22Rv1 (cell line): Measurements from ENCODE around the gene LRSAM1.

Experiments
- CTCF ChIP-seq: fragments of 450-650 bp; IDR thresholded peaks from 2 replicates; pipeline ENCODE4 v1.5.1; 2017; ENCODE audit warnings: mild to moderate bottlenecking
- ZFX ChIP-seq: fragments of 450-650 bp; IDR thresholded peaks from 2 replicates; pipeline ENCODE4 v1.6.1; 2017; ENCODE audit warnings: antibody characterized with exemption, borderline replicate concordance

DNA sequence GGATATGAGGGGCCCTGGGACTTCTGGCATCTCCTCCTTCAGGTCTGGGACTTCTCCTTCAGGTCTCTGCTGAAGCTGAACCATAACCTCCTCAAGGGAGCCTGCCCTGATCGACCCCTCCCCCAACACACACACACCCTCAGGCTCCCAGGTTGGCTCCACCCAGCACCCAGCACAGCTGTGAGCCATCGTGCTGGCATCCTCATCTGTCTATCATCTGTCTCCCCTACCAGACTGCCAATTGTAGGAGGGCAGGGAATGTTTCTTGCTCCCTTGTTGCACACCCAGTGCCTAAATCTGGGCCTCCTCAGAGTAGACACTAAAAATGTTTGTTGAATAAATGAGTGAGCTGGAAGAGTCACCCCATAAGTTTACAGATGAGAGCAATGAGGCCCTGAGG lies 71.4 kb downstream of the LRSAM1 start:
- no peak for TF ChIP-seq CTCF
- no peak for TF ChIP-seq ZFX
